HG03571 (cell line): ENCODE measurements around the gene NPFFR2.
"Not testable (repeated sequence)": the region's sequence is repeated elsewhere in the genome, so short reads cannot be mapped to it uniquely, and the experiment has no call there.

Source experiments
- ATAC-seq: cut with Tn5 transposase; IDR thresholded peaks from one replicate; pipeline ENCODE4 v1.9.1; 2021; ENCODE audit not compliant: unreplicated experiment

Gene NPFFR2

GRCh38 chr4:72031868-72032608, at the start of gene NPFFR2:
Gene NPFFR2 (plus strand): TSS chr4:72032000. CDS start chr4:72128592, 96,592 bp downstream.
- ATAC-seq, result no peak

- no peak for ATAC-seq
These were observed 39.1 kb upstream of the NPFFR2 start for GRCh38 chr4:71992571-71993312.

- ATAC-seq, result no peak
These were observed 37.2 kb upstream of the NPFFR2 start for GRCh38 chr4:71994559-71994958.

- no peak for ATAC-seq
These were observed 36.5 kb upstream of the NPFFR2 start for GRCh38 chr4:71995297-71995696.

GRCh38 chr4:72006586-72006985, 25.2 kb upstream of the NPFFR2 start:
- no peak for ATAC-seq

GRCh38 chr4:72011906-72012305, 19.9 kb upstream of the NPFFR2 start:
- ATAC-seq, result no peak

- ATAC-seq, result no peak
These were observed 15.8 kb upstream of the NPFFR2 start for GRCh38 chr4:72016011-72016410.

GRCh38 chr4:72019688-72020087, 12.1 kb upstream of the NPFFR2 start:
- ATAC-seq, result no peak

GRCh38 chr4:72022553-72022952, 9.2 kb upstream of the NPFFR2 start:
- ATAC-seq, result no peak

- ATAC-seq, result no peak
These were observed 23.8 kb downstream of the NPFFR2 start for GRCh38 chr4:72055566-72055965.

GRCh38 chr4:72063726-72064125, 31.9 kb downstream of the NPFFR2 start:
- no peak for ATAC-seq

- no peak for ATAC-seq
These were observed 35.3 kb downstream of the NPFFR2 start for GRCh38 chr4:72067051-72067450.

- no peak for ATAC-seq
These were observed 42.0 kb downstream of the NPFFR2 start for GRCh38 chr4:72073816-72074215.

- ATAC-seq, result no peak
These were observed 44.8 kb downstream of the NPFFR2 start for GRCh38 chr4:72076562-72076961.

GRCh38 chr4:72077346-72077745, 45.5 kb downstream of the NPFFR2 start:
- ATAC-seq, result no peak

GRCh38 chr4:72084587-72085011, 52.8 kb downstream of the NPFFR2 start:
- ATAC-seq, result no peak

GRCh38 chr4:72090606-72091005, 58.8 kb downstream of the NPFFR2 start:
- ATAC-seq, result not testable (repeated sequence)

- no peak for ATAC-seq
These were observed 62.4 kb downstream of the NPFFR2 start for GRCh38 chr4:72094059-72094797.

- ATAC-seq, result no peak
These were observed 75.7 kb downstream of the NPFFR2 start for GRCh38 chr4:72107456-72107855.

- no peak for ATAC-seq
These were observed 77.6 kb downstream of the NPFFR2 start for GRCh38 chr4:72109364-72109763.

GRCh38 chr4:72109959-72110497, 78.2 kb downstream of the NPFFR2 start:
- no peak for ATAC-seq
